GM21367 (cell line): Measurements from ENCODE around the gene NCKAP5.
A peak's percentile ranks its signal among the peaks of the same experiment; 100 is the strongest.

Experiments
- ATAC-seq: cut with Tn5 transposase; IDR thresholded peaks from one replicate; pipeline ENCODE4 v1.9.1; 2021; ENCODE audit not compliant: unreplicated experiment

Gene NCKAP5

GRCh38 chr2:132750606-132751005 lies 817.7 kb downstream of the NCKAP5 start:
- ATAC-seq = no peak

GRCh38 chr2:132747046-132747445 lies 821.2 kb downstream of the NCKAP5 start:
- ATAC-seq = peak; percentile 55

- ATAC-seq = no peak
Observed at GRCh38 chr2:132741754-132742153, 826.5 kb downstream of the NCKAP5 start.

GRCh38 chr2:132740081-132740720 lies 828.1 kb downstream of the NCKAP5 start:
- no peak for ATAC-seq

GRCh38 chr2:132738223-132738622 lies 830.0 kb downstream of the NCKAP5 start:
- ATAC-seq = no peak

GRCh38 chr2:132736059-132736458 lies 832.2 kb downstream of the NCKAP5 start:
- ATAC-seq = no peak

GRCh38 chr2:132734961-132735360 lies 833.3 kb downstream of the NCKAP5 start:
- no peak for ATAC-seq

- no peak for ATAC-seq
Observed at GRCh38 chr2:132733094-132733493, 835.2 kb downstream of the NCKAP5 start.

GRCh38 chr2:132732694-132733093 lies 835.6 kb downstream of the NCKAP5 start:
- ATAC-seq = no peak

- ATAC-seq = no peak
Observed at GRCh38 chr2:132731441-132731840, 836.8 kb downstream of the NCKAP5 start.

GRCh38 chr2:132730611-132731010 lies 837.7 kb downstream of the NCKAP5 start:
- no peak for ATAC-seq

GRCh38 chr2:132729522-132729921 lies 838.7 kb downstream of the NCKAP5 start:
- no peak for ATAC-seq

- no peak for ATAC-seq
Observed at GRCh38 chr2:132726155-132726554, 842.1 kb downstream of the NCKAP5 start.

- ATAC-seq = no peak
Observed at GRCh38 chr2:132725748-132726147, 842.5 kb downstream of the NCKAP5 start.

- ATAC-seq = no peak
Observed at GRCh38 chr2:132725148-132725547, 843.1 kb downstream of the NCKAP5 start.

- ATAC-seq = no peak
Observed at GRCh38 chr2:132721938-132722337, 846.3 kb downstream of the NCKAP5 start.

- ATAC-seq = no peak
Observed at GRCh38 chr2:132720393-132720792, 847.9 kb downstream of the NCKAP5 start.

- ATAC-seq = no peak
Observed at GRCh38 chr2:132719480-132719879, 848.8 kb downstream of the NCKAP5 start.

- ATAC-seq = no peak
Observed at GRCh38 chr2:132716954-132717353, 851.3 kb downstream of the NCKAP5 start.

- ATAC-seq = no peak
Observed at GRCh38 chr2:132715386-132716351, 852.6 kb downstream of the NCKAP5 start.

GRCh38 chr2:132703396-132703795 lies 864.9 kb downstream of the NCKAP5 start:
- no peak for ATAC-seq

GRCh38 chr2:132701810-132702209 lies 866.5 kb downstream of the NCKAP5 start:
- no peak for ATAC-seq
